PC-3 (cell line): ENCODE data around the gene SPC24.

Source experiments
- CTCF ChIP-seq: fragments of 300-600 bp; sonication (generic); conservative IDR thresholded peaks from 2 replicates; pipeline ENCODE4 v1.5.1; 2017; ENCODE audit warnings: antibody characterized with exemption, low read depth, mild to moderate bottlenecking, low read length
- EZH2 ChIP-seq: fragments of 300-600 bp; sonication (generic); IDR thresholded peaks from one replicate; pipeline ENCODE4 v1.6.1; 2017; ENCODE audit warnings: antibody characterized with exemption, mild to moderate bottlenecking, low read length; ENCODE audit not compliant: unreplicated experiment

GRCh38 chr19:11155373-11156120 is at the start of gene SPC24:
- TF ChIP-seq CTCF = no peak
- TF ChIP-seq EZH2 = no peak
